LoVo (cell line): ENCODE measurements around the gene COQ8A.
"Not testable (repeated sequence)": the region's sequence is repeated elsewhere in the genome, so short reads cannot be mapped to it uniquely, and the experiment has no call there.

Experiments
- DNase-seq: peaks from one replicate; pipeline ENCODE4 v3.0.0-alpha.2; 2016; ENCODE audit warnings: low spot score

The COQ8A gene

DNA sequence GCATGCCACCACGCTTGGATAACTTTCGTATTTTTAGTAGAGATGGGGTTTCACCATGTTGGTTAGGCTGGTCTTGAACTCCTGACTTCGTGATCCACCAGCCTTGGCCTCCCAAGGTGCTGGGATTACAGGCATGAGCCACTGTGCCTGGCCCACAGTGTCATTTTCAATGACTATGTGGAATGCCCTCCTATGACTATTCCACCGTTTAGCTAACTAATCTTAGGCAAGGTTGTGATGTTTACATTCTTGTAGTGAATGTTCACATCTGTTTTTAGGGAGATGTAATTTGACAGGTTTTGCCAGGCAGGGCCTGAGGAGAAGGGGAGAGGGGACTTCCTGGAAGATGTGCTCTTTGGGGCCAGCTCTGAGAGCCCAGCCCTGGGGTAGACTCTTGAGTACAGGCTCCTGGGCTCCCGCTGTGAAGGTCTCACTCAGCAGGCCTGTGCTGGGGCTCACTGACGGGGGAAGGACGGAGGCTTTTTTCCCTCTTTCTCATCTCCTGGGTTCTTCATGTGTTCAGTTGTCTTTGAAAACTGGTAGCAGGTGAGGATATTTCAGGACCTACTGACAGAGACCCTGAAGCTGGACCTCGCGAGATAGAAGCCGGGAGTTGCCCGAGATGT, 13.2 kb downstream of the COQ8A start:
- DNase-seq: no peak

DNA sequence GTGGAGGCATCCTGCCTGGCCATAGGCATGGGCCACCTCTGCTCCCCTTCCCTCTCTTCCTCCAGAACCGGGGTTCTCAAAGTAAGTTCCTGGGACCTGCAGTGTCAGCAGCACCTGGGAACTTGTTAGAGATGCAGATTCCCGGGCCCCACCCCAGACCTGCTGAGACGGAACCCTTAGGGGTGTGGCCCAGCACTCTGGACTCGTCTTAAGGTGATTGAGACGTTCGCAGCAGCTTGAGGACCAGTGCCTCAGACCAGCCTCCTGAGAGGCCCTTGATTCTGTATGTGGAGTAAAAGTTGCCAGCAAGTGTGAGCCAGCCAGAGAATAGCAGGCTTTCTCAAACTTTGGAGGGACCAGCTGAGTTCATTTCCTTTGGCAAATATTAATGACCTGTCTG, 14.2 kb downstream of the COQ8A start:
- DNase-seq: no peak

DNA sequence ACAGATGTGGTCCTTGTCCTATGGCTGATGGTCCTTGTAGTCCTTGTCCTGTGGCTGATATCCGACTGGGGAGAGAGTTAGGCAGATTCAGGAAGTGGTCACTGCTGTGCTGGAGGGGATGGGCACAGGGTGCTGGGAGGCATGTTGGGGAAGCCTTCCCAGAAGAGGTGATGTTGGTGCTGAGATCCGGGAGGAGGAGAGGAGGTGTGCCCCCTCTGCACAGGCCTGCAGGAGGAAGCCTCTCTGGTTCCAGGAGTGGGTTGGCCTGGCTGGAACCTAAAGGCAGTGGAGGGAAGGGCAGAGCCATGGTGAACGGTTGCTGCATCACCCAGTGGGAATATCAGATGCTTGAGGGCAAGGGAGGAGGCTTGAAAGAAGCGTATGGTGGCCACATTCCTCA, 14.7 kb downstream of the COQ8A start:
- no peak for DNase-seq

DNA sequence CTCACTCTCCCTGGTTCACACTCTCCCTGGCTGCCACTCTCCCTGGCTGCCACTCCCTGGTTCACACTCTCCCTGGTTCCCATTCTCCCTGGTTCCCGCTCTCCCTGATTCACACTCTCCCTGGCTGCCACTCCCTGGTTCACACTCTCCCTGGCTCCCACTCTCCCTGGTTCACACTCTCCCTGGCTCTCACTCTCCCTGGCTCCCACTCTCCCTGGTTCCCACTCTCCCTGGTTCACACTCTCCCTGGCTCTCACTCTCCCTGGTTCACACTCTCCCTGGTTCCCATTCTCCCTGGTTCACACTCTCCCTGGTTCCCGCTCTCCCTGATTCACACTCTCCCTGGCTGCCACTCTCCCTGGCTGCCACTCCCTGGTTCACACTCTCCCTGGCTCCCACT, 15.8 kb downstream of the COQ8A start:
- DNase-seq: not testable (repeated sequence)

DNA sequence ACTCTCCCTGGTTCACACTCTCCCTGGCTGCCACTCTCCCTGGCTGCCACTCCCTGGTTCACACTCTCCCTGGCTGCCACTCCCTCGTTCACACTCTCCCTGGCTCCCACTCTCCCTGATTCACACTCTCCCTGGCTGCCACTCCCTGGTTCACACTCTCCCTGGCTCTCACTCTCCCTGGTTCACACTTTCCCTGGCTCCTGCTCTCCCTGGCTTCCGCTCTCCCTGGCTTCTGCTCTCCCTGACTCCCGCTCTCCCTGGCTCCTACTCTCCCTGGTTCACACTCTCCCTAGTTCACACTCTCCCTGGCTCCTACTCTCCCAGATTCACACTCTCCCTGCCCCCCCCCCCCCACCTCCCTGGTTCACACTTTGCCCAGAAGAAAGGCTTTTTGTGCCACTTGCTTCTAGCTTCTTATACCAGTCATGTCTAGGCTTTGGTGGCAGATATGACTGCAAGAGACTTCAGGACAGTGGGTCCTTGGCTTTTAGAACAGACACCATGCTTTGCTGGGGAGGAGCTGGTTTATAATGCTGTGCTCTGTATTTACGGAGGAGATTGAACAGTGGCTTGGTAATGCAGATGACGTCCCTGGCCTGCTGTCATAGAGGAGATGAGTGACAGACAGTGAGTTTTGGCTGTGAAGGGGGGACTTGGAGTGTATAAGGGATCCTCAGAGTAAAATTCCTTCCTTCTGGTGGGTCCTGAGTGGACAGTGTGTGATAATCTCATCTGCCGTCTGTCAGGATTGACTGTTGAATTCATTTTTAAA, 17.0 kb downstream of the COQ8A start:
- DNase-seq: no peak

DNA sequence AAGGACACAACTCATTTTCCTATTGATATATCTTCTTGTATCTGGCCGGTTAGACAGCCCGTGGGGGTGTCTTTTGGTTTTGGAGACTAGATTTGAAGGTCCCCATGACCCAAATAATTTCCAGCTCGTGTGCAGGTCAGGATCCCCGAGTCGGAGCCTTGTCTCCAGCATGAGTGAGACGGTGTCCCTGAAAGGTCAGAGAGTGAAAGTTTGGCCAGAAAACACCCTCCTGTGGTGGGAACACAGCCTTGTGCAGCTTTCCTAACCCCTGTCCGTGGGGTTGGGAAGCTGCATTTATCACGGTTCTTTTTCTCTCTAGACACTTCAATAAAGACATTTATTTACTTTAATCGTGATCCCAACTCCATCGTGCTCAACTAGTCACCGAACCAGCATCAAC, 17.6 kb downstream of the COQ8A start:
- DNase-seq: no peak

DNA sequence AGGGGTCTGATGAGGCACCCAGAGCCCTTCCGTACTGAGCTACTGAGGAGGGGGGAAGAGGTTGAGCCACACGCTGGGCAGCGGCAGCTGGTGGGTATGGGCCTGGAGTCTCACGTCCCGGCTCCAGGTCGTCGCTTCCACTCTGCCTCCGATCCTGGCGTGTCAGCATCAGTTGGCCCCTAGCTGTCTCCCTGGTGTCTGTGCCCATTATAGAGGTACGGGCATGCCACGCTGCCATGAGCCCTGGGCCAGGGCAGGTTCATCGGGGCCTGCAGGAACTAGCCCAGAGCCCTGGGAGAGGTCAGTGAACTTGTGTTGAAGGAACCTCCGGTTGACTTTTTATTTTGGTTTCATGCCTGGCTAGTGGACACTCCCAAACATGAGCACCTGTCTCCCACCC, 18.2 kb downstream of the COQ8A start:
- DNase-seq: no peak

DNA sequence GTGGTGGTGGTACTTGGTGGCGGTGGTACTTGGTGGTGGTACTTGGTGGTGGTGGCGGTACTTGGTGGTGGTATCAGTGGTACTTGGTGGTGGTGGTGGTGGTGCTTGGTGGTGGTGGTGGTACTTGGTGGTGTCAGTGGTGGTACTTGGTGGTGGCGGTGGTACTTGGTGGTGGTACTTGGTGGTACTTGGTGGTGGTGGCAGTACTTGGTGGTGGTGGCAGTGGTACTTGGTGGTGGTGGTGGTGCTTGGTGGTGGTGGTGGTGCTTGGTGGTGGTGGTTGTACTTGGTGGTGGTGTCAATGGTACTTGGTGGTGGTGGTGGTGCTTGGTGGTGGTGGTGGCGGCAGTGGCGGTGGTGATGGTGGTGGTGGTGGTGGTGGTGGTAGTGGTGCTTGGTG, 20.2 kb downstream of the COQ8A start:
- DNase-seq: no peak

DNA sequence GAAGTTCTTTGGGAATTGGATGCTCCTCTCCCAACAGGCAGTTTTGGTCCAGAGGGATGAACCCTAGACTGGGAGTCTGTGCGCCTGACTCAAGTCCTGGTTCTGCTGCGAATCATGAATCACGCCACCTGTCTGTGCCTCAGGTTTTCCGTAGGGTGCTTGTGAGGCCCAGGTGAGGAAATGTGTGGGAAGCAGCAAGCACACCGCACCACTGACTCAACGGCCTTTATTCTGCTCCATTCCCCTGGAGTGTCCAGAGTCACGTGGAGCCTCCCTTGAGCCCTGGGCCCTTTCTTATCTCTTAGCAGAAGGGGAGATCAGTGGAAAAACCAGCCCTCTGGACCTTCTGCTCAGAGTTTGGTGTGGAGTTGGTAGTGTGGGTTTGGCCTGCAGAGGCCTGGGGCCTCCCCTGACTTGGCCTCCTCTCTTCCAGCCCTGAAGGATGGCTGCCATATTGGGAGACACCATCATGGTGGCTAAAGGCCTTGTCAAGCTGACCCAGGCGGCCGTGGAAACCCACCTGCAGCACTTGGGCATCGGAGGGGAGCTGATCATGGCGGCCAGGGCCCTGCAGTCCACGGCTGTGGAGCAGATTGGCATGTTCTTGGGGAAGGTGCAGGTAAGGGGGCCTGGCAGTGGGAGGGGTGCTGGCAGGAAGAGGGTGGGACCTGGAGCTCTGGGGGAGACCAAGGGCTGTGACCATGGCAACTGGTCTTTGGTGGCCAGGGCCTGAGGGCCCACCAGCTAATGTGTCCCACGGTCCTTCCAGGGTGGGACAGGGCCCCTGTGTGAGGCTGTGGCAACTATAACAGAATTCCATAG, 21.1 kb downstream of the COQ8A start:
- no peak for DNase-seq

DNA sequence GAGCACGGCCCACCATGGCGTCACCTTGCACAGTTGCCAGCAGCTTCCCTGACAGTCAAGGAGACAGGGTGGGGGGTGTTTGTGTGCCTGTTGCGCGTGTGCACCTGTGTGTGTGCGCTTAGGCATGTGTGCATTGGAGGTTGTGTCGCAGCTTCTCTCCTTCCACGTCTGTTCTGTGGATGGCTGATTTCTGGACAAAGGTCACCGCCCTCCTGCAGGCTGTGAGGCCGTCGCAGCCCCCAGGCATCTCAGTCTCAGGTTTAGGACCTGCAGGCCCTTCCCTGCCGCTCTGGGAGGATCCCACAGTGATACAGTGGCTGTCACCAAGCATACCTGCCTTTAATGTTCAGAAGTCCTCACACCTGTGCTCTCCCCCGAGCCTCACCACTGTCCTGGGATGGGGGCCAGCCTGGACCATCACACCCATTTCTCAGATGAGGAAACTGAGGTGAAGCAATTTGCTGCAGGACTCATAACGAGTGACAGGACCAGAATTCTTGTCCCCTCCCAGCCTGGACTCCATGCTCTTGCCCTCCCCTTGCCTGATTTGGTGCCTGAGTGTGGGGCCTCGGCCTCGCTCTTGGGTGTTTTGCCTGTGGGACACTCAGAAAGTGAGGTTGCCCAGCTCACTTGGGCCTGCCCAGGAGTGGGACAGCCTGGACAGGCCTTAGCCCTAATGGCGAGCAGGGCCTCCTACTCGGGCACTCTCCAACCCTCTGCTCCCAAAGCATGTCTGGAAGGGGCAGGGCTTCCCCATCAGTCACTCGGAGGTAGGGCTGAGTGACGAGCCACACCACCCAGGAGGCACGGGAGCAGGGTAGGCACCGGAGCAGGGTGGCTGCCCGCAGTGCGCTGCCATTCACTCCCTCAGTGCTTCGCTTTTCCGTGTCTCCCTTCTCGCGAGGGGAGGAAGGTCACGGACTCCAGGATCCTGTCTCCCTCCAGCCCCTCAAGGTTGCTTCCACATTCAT, 22.6 kb downstream of the COQ8A start:
- no peak for DNase-seq

DNA sequence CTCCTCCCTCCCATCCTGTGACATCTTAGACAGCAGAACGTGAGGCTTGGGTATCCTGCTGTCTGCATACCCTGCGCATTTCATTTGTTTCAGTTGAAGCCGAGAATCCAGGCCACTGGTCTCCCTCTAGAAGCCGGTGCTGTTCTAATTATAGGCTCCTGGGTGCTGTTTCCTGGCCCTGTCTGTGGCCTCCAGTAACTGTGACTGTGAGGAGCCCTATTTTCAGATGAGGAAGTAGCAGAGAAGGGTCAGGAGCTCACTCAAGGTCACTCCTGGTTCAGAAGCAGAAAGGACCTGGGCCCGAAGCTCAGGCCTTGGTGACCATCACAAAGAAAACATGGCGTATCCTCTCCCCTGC, 24.0 kb downstream of the COQ8A start:
- DNase-seq: no peak

DNA sequence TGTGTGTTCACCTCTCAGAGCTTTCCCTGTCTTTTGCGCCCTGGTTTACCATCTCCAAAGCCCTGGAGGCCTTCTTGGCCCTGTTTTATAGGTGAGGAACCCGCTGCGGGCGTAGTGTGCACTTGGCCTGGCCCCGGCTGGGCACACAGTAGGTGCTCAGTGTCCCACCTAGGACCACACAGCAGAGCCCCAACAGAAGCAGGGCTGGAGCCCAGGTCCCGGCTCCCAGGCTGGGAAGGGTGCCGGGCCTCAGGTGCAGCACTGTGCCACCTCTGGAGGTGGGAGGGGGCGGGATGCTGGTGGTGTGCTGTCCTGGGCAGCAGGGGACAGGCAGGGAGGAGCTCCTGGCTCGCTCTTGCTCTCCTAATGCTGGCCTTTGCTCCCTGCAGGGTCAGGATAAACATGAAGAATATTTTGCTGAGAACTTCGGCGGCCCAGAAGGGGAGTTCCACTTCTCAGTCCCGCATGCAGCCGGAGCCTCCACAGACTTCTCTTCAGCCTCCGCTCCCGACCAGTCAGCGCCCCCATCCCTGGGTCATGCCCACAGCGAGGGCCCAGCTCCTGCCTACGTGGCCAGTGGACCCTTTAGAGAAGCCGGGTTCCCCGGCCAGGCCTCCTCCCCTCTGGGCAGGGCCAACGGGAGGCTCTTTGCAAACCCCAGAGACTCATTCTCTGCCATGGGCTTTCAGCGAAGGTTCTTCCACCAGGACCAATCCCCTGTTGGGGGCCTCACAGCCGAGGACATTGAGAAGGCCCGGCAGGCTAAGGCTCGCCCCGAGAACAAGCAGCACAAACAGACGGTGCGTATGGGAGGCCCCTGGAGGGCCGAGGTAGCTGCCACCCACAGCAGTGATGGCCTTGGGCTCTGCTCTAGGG, 24.8 kb downstream of the COQ8A start:
- no peak for DNase-seq

DNA sequence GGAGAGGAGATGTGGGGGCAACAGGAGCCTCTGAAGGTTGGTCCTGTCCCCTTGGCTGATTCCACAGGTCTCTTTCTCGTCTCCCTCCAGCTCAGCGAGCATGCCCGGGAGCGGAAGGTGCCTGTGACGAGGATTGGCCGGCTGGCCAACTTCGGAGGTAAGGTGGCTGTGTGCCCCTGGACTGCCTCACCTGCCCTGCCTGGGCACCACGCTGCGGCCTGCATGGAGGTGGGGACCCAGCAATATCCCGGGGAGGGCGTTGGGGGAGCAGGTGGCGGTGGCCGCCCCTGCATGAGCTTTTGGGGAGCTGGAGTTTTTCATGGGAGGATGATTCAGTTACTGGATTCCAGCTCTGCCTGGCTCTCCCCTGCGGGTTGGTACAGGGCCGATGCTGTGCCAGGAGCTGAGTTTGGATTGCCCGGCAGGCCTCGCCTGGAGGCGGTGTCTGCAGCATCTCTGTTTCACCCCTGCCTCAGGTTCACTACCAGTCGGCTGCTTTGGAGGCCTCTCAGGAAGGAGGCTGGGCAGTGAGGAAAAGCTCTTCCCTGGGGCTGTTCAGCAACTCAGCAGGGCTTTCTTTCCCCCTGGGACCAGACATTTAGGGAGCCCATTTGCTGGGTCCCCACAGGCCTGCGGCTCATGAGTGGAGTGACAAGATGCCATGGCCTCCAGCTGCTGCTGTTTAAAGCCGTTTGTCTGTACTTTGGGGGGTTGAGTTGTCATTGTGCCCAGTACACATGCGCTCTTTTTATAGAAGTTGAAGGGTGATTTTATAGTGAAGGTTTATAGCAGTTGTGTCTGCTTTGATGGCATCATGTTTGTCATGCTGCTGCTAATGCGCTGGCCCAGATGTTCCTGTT, 25.7 kb downstream of the COQ8A start:
- DNase-seq: no peak

DNA sequence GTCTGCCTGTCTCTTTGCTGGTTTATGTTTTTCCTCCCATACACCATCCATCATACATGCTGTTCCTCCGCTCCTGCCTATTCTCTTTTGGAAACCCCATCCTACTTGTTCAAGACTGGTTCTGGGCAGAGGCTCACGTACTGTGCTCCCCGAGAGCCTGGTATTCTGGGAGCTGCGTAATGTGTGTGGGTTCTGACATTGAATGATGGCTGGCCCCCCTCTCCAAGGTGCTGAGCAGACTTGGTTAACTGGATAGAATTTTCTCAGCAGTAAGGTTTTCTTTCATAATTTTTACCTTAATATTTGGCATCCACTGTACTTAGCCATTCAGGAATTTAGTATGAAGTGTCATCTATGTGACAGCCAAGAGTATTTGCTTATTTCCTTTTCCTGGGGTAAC, 26.6 kb downstream of the COQ8A start:
- DNase-seq: no peak

DNA sequence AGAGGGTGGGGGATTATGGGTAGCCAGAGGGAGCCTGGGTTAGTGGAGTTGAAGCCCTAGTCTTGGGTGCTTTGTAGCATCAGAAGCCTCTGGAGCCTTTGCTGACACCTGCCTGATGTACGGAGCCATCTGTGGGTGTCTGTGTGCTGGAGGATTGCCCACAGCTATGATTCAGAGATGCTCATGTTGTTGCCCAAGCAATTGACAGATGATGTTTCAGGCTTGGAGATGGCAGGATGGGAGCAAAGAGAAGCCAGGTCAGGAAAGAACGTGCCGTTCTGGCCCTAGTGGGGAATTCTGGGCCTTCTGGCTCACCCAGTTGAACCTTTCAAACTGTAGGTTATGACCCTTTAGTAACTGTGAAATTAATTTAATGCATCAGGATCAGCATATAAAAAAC, 27.6 kb downstream of the COQ8A start:
- DNase-seq: no peak

DNA sequence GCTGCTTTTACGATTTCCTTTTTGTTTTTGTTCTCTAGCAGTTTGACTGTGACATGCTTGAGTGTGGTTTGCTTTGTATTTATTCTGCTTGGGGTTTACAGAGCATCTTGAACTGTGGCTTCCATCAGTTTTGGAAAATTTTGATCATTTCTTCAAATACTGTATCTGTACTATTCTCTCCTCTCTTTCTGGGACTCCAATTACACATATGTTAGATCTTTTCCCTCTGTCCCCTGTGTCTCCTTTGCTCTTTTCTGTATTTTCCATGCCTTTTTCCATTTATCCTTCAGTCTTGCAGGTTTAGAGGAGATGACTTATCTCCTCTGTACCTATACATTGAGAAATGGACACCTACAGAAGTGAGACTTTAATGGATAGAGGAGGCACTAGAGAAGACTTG, 31.7 kb downstream of the COQ8A start:
- DNase-seq: no peak

DNA sequence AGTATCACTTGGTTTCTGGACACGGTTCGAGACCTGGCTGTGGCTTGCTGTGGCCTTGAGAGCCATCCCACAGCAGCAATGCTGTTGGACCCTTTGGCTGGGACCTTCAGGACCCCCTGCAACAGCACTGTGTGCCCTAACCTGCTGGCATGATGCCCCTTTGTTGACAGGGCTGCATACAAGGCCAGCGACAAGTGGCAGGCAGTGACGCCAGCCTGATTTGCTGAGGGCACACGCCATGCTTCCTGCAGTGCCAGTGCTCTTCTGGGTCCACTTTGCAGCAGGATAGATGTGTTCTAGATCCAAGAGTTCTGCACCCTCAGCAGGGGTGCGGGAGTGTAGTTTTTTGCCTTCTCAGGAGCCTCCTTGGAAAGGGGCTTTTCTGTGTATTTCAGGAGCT, 32.8 kb downstream of the COQ8A start:
- no peak for DNase-seq

DNA sequence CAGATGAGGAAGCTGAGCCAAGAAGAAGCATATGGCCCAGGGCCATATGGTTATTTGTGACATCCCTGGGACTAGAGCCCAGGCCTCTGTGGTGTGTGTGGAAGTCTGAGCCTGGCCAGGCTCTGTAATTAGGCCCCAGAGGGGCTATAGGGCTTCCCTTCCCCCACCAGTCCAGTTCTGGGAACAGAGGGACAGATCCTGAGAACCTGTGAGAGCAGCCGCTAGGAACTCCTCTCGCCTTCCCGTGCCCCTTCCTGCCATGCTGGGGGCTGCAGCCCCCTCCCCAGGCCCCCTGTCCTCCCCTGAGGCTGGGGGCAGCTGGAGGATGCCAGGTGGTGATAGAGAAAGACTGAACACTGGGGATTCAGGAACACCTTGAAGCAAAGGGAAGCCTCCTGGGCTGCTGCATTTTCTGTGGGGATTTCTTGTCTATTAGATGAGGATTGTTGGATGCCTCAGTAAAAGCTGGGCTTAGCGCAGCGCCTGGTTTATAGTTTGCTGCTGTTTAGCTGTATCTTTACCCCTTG, 33.3 kb downstream of the COQ8A start:
- no peak for DNase-seq

DNA sequence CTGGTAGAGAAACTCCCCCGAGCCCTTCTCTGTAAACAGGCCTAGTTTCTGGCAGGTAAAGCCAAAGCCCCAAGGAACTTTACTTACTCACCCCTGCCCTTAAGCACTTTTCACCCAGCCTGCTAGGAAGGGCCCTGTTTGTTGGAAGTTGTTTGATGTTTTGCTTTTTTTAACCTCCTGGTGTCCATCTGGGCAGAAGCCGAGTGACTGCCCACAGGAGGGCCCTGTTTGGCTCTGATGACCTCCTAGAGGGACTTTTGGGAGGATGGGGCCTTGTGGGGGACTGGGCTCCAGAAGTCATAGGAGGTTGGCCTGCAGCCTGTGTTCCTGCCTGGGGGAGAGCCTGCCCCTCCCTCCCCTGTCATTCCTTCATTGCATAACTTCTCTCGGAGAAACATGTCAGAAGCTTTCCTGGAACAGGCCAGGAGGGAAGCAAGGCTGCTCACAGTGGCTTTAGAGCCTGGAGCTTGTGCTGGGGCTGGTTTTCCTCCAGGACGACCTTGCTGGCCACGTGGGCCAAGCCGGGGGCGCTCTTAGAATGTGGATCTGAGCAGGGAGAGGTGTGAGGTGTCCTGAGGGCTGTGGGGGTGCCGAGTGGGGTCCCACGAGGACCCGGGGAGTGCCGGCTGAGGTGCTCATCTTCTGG, 33.9 kb downstream of the COQ8A start:
- DNase-seq: no peak
